PC-3 (cell line): ENCODE results near the gene UHRF1. TPM values are rescaled to one million over a fixed set of nuclear protein-coding genes. Genes with fewer than 3 reads are reported as not detected.

Source experiments
- ATAC-seq: fragments of 200-7000 bp; cut with Tn5 transposase; 2 replicates; pipeline ENCODE4 v1.9.1; 2020; ENCODE audit warnings: mild to moderate bottlenecking, moderate library complexity
- BruUV-seq: library from RNA; stranded (reverse); fragments of 400-500 nt; replicated peaks from 2 replicates; lab custom pipeline; 2021; lab: Mats Ljungman, UMichigan
- CTCF ChIA-PET: fragments of 300-600 bp; sonication (Branson Sonifier 250); formaldehyde crosslinking; loops from one replicate; lab custom pipeline; 2022; ENCODE audit warnings: antibody characterized with exemption; lab: Charles Lee
- POLR2A ChIA-PET: fragments of 300-600 bp; sonication (Branson Sonifier 250); formaldehyde crosslinking; loops from one replicate; lab custom pipeline; 2022; ENCODE audit warnings: antibody characterized with exemption; ENCODE audit not compliant: unreplicated experiment; lab: Charles Lee
- DNase-seq: peaks from one replicate; pipeline ENCODE4 v3.0.0-alpha.2; 2015
- H2AFZ ChIP-seq: fragments of 300-600 bp; sonication (generic); 2 replicates; pipeline ENCODE4 v1.6.0; 2016; ENCODE audit warnings: antibody characterized with exemption, low read length
- H3F3A ChIP-seq: fragments of 300-600 bp; sonication (generic); one replicate; pipeline ENCODE4 v1.6.0; 2017; ENCODE audit warnings: antibody characterized with exemption, low read length, control low read depth, mild to moderate bottlenecking; ENCODE audit not compliant: unreplicated experiment
- H3K27ac ChIP-seq: fragments of 300-600 bp; sonication (generic); 2 replicates; pipeline ENCODE4 v1.5.1; 2016; ENCODE audit warnings: mild to moderate bottlenecking, low read length
- H3K27me3 ChIP-seq: fragments of 300-600 bp; sonication (generic); 2 replicates; pipeline ENCODE4 v1.6.1; 2016; ENCODE audit warnings: low read length, mixed read lengths
- H3K36me3 ChIP-seq: fragments of 300-600 bp; sonication (generic); 2 replicates; pipeline ENCODE4 v1.6.1; 2016; ENCODE audit warnings: low read depth, mixed run types, low read length, mixed read lengths
- H3K4me1 ChIP-seq: fragments of 300-600 bp; sonication (generic); 2 replicates; pipeline ENCODE4 v1.5.1; 2016; ENCODE audit warnings: low read length; ENCODE audit not compliant: insufficient read depth
- H3K4me2 ChIP-seq: fragments of 300-600 bp; sonication (generic); 2 replicates; pipeline ENCODE4 v1.6.0; 2016; ENCODE audit warnings: low read length
- H3K4me3 ChIP-seq: fragments of 300-600 bp; sonication (generic); 2 replicates; pipeline ENCODE4 v1.5.1; 2016; ENCODE audit warnings: mild to moderate bottlenecking, low read length, mixed read lengths
- H3K79me2 ChIP-seq: fragments of 300-600 bp; sonication (generic); 2 replicates; pipeline ENCODE4 v1.6.1; 2017; ENCODE audit warnings: low read length, mixed read lengths
- H3K9ac ChIP-seq: fragments of 300-600 bp; sonication (generic); 2 replicates; pipeline ENCODE4 v1.6.0; 2016; ENCODE audit warnings: mild to moderate bottlenecking, low read length
- H3K9me2 ChIP-seq: fragments of 300-600 bp; sonication (generic); replicated peaks from 2 replicates; pipeline ENCODE4 v1.6.1; 2016; ENCODE audit warnings: mixed run types, low read length, mixed read lengths
- H3K9me3 ChIP-seq: fragments of 300-600 bp; sonication (generic); 2 replicates; pipeline ENCODE4 v1.6.1; 2016; ENCODE audit warnings: low read length, mixed read lengths
- H4K20me1 ChIP-seq: fragments of 300-600 bp; sonication (generic); 2 replicates; pipeline ENCODE4 v1.6.1; 2016; ENCODE audit warnings: low read length, mixed read lengths
- EZH2 ChIP-seq: fragments of 300-600 bp; sonication (generic); IDR thresholded peaks from one replicate; pipeline ENCODE4 v1.6.1; 2017; ENCODE audit warnings: antibody characterized with exemption, mild to moderate bottlenecking, low read length; ENCODE audit not compliant: unreplicated experiment
- EZH2phosphoT487 ChIP-seq: fragments of 300-600 bp; sonication (generic); IDR thresholded peaks from 2 replicates; pipeline ENCODE4 v1.6.1; 2018; ENCODE audit warnings: mild to moderate bottlenecking, antibody characterized with exemption, low read length, borderline replicate concordance
- intact Hi-C: fragments of 100-400 bp; cut with micrococcal nuclease; formaldehyde crosslinking; loops from 2 replicates; pipeline ENCODE4 v1.9.0; 2023
- total RNA-seq: library from RNA; depleted of rRNA; stranded (reverse); fragments of >200 nt; gene quantifications from 2 replicates; pipeline ENCODE4 v1.2.3, GENCODE V29; 2014
- TF ChIP-seq, protein P1 (sequence below): fragments of 300-600 bp; sonication (generic); conservative IDR thresholded peaks from 2 replicates; pipeline ENCODE4 v1.5.1; 2017; ENCODE audit warnings: antibody characterized with exemption, low read depth, mild to moderate bottlenecking, low read length

UHRF1 gene
- total RNA-seq, 1 experiment from 2014 or later = 163 TPM

DNA sequence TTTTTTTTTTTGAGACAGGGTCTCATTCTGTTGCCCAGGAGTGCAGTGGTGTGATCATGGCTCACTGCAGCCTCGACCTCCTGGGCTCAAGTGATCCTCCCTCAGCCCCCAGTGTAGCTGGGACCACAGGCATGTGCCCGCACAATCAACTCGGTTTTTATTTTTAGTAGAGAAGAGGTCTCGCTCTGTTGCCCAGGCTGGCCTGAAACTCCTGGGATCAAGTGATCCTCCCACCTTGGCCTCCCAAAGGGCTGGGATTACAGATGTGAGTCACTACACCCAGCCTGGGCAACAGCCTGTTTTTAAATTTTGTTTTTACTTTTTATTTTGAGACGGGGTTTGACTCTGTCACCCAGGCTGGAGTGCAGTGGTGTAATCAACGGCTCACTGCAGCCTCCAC is 57.3 kb downstream of the UHRF1 start:
- intact Hi-C loops = no loop called here
- Histone ChIP-seq H3K9me2 (no peaks in the 10 kb centered on the region), H4K20me1 (peaks cover 18% of the 10 kb centered on the region), H3K9ac (no peak overlapping the region), H3K4me3 (no peak overlapping the region), H3K36me3 (peaks cover 14% of the 10 kb centered on the region), H3K9me3 (no peaks in the 10 kb centered on the region), H3F3A (peaks cover 16% of the 10 kb centered on the region), H3K4me2 (no peak overlapping the region), H3K27me3 (no peaks in the 10 kb centered on the region), H3K27ac (no peak overlapping the region), H3K4me1 (peaks cover 13% of the 10 kb centered on the region), H2AFZ (no peak overlapping the region), H3K79me2 (peaks cover 23% of the 10 kb centered on the region)
- TF ChIP-seq, protein P1, sequence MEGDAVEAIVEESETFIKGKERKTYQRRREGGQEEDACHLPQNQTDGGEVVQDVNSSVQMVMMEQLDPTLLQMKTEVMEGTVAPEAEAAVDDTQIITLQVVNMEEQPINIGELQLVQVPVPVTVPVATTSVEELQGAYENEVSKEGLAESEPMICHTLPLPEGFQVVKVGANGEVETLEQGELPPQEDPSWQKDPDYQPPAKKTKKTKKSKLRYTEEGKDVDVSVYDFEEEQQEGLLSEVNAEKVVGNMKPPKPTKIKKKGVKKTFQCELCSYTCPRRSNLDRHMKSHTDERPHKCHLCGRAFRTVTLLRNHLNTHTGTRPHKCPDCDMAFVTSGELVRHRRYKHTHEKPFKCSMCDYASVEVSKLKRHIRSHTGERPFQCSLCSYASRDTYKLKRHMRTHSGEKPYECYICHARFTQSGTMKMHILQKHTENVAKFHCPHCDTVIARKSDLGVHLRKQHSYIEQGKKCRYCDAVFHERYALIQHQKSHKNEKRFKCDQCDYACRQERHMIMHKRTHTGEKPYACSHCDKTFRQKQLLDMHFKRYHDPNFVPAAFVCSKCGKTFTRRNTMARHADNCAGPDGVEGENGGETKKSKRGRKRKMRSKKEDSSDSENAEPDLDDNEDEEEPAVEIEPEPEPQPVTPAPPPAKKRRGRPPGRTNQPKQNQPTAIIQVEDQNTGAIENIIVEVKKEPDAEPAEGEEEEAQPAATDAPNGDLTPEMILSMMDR = no peak
- TF ChIP-seq EZH2phosphoT487 (no peak), EZH2 (no peak)
- no TSS peak for BruUV-seq
- ChIA-PET POLR2A (no interaction called here), CTCF (no interaction called here)
- ATAC-seq (no peak), DNase-seq (no peak)

DNA sequence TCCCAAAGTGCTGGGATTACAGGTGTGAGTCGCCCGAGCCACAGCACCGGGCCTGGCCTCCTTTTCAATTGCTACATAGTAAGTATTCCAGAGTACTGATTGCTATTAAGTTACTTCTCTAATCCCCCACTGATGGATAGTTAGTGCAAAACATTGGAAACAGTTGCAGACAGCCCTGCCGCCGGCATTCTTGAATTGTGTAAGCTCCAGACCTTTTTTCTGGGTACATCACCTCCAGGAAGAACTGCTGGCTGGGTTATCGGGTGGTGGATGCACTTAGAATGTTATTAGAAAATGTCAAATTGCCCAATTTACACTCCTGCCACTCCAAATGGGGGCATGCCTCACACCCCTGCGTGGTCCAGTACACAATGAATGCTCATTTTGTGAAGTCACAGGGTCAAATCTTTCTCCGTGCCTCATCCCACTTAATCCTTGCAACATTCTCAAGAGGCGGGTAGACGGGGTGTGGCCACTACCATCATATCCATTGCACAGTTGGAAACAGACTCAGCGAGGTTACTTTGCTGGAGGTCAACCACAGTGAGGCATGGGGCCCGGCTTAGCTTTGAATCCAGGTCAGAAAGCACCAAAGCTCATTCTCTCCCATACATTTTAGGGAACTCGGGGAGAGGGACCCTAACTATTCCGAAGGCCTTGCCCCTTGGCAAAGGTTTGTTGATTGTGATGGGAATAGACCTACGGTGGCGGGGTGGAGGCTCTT is 58.6 kb downstream of the UHRF1 start:
- peak overlapping the region; percentile 62 for H3K4me2 ChIP-seq
- ChIA-PET POLR2A (interaction anchor here (0.5 to 0.7 kb wide), 3 partner anchors 17 to 290 kb away, joined by 3 read pairs; no protein-coding TSS in a partner anchor), CTCF (no interaction called here)
- no peaks in the 10 kb centered on the region for H3K9me3 ChIP-seq
- peaks cover 36% of the 10 kb centered on the region for H3K79me2 ChIP-seq
- peaks cover 5% of the 10 kb centered on the region; the same call in 1 of the 2 replicates for H3K36me3 ChIP-seq
- H3F3A ChIP-seq = peaks cover 16% of the 10 kb centered on the region
- H3K27ac ChIP-seq = no peak overlapping the region
- H3K9ac ChIP-seq = no peak overlapping the region
- DNase-seq = peak; percentile 18
- peak overlapping the region; percentile 24; the same call in 1 of the 2 replicates for H3K4me3 ChIP-seq
- no peaks in the 10 kb centered on the region for H3K27me3 ChIP-seq
- no peaks in the 10 kb centered on the region for H3K9me2 ChIP-seq
- peak overlapping the region; percentile 69 for H2AFZ ChIP-seq
- TF ChIP-seq EZH2phosphoT487 (no peak), EZH2 (no peak)
- TF ChIP-seq, protein P1 = no peak
- TSS peak; percentile 74 for BruUV-seq
- H3K4me1 ChIP-seq = peaks cover 26% of the 10 kb centered on the region
- ATAC-seq = no peak
- peaks cover 31% of the 10 kb centered on the region for H4K20me1 ChIP-seq
- intact Hi-C loops = no loop called here
